SU-DHL-6 (cell line): ENCODE results near the gene POC1A.

ENCODE experiments used
- H2AFZ ChIP-seq: fragments of 200-600 bp; sonication (generic); 2 replicates; pipeline ENCODE4 v1.6.1; 2014; ENCODE audit warnings: low read depth, mild to moderate bottlenecking, moderate library complexity, mixed read lengths, antibody characterized with exemption, low read length; ENCODE audit not compliant: severe bottlenecking
- H3F3A ChIP-seq: fragments of 200-600 bp; shearing (Covaris generic); 2 replicates; pipeline ENCODE4 v1.6.0; 2016; ENCODE audit warnings: antibody characterized with exemption, mild to moderate bottlenecking; ENCODE audit not compliant: insufficient read depth
- H3K27ac ChIP-seq: fragments of 200-600 bp; sonication (generic); 2 replicates; pipeline ENCODE4 v1.5.1; 2016; ENCODE audit warnings: low read depth, mild to moderate bottlenecking, low read length, moderate library complexity, mixed read lengths
- H3K27me3 ChIP-seq: fragments of 200-600 bp; sonication (generic), shearing (Covaris generic); 2 replicates; pipeline ENCODE4 v1.6.0; 2014; ENCODE audit warnings: mild to moderate bottlenecking, low read length
- H3K36me3 ChIP-seq: fragments of 200-600 bp; sonication (generic); 2 replicates; pipeline ENCODE4 v1.6.1; 2014; ENCODE audit warnings: mild to moderate bottlenecking, low read length, mixed read lengths
- H3K4me2 ChIP-seq: fragments of 300-600, 200-600 bp; shearing (Covaris generic), sonication (generic); 2 replicates; pipeline ENCODE4 v1.6.0; 2014; ENCODE audit warnings: low read length, low read depth, mild to moderate bottlenecking; ENCODE audit not compliant: poor library complexity, severe bottlenecking
- H3K4me3 ChIP-seq: fragments of 200-600 bp; sonication (generic); 2 replicates; pipeline ENCODE4 v1.5.1; 2014; ENCODE audit warnings: antibody characterized with exemption, low read length, mild to moderate bottlenecking, mixed read lengths; ENCODE audit not compliant: insufficient read depth, poor library complexity, severe bottlenecking
- H3K79me2 ChIP-seq: fragments of 200-600 bp; sonication (generic); 2 replicates; pipeline ENCODE4 v1.6.1; 2014; ENCODE audit warnings: mild to moderate bottlenecking, low read length, moderate library complexity; ENCODE audit not compliant: insufficient read depth
- H3K9ac ChIP-seq: fragments of 200-600 bp; sonication (generic); 2 replicates; pipeline ENCODE4 v1.7.0; 2014; ENCODE audit warnings: mild to moderate bottlenecking, low read length
- H3K9me2 ChIP-seq: fragments of 200-600 bp; sonication (generic); replicated peaks from 2 replicates; pipeline ENCODE4 v1.6.1; 2014; ENCODE audit warnings: low read length; ENCODE audit not compliant: insufficient read depth
- H3K9me3 ChIP-seq: fragments of 200-600 bp; sonication (generic); 2 replicates; pipeline ENCODE4 v1.6.1; 2014; ENCODE audit warnings: low read length, mixed read lengths; ENCODE audit not compliant: insufficient read depth
- H4K20me1 ChIP-seq: fragments of 200-600 bp; sonication (generic); 2 replicates; pipeline ENCODE4 v1.6.1; 2014; ENCODE audit warnings: low read depth, mild to moderate bottlenecking, antibody characterized with exemption, low read length, moderate library complexity, mixed read lengths
- EZH2phosphoT487 ChIP-seq: fragments of 200-600 bp; sonication (generic), shearing (Covaris generic); conservative IDR thresholded peaks from 2 replicates; pipeline ENCODE4 v1.6.1; 2018; ENCODE audit warnings: mild to moderate bottlenecking, antibody characterized with exemption, low read length, moderate library complexity, mixed read lengths
- TF ChIP-seq, protein P1 (sequence below): fragments of 200-600 bp; sonication (generic); IDR thresholded peaks from one replicate; pipeline ENCODE4 v1.5.1; 2017; ENCODE audit warnings: antibody characterized with exemption, mild to moderate bottlenecking, low read length, moderate library complexity; ENCODE audit not compliant: insufficient read depth, poor library complexity, severe bottlenecking

The POC1A gene

GRCh38 chr3:52054661-52055511, 99.3 kb downstream of the POC1A start:
- Histone ChIP-seq H2AFZ (peak overlapping the region; percentile 49), H3K79me2 (no peaks in the 10 kb centered on the region), H3K9ac (peak overlapping the region; percentile 70), H3K4me2 (peak overlapping the region; percentile 88), H3K4me3 (peak overlapping the region; percentile 58), H3K27ac (peak overlapping the region; percentile 44), H4K20me1 (no peaks in the 10 kb centered on the region), H3F3A (no peaks in the 10 kb centered on the region), H3K27me3 (no peaks in the 10 kb centered on the region), H3K36me3 (no peaks in the 10 kb centered on the region), H3K9me2 (no peaks in the 10 kb centered on the region), H3K9me3 (no peaks in the 10 kb centered on the region)
- no peak for TF ChIP-seq EZH2phosphoT487
- TF ChIP-seq, protein P1, sequence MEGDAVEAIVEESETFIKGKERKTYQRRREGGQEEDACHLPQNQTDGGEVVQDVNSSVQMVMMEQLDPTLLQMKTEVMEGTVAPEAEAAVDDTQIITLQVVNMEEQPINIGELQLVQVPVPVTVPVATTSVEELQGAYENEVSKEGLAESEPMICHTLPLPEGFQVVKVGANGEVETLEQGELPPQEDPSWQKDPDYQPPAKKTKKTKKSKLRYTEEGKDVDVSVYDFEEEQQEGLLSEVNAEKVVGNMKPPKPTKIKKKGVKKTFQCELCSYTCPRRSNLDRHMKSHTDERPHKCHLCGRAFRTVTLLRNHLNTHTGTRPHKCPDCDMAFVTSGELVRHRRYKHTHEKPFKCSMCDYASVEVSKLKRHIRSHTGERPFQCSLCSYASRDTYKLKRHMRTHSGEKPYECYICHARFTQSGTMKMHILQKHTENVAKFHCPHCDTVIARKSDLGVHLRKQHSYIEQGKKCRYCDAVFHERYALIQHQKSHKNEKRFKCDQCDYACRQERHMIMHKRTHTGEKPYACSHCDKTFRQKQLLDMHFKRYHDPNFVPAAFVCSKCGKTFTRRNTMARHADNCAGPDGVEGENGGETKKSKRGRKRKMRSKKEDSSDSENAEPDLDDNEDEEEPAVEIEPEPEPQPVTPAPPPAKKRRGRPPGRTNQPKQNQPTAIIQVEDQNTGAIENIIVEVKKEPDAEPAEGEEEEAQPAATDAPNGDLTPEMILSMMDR: peak; percentile 49

- no peaks in the 10 kb centered on the region for H3K79me2 ChIP-seq
Observed at GRCh38 chr3:52053307-52054304, 100.6 kb downstream of the POC1A start.

GRCh38 chr3:52052831-52053306, 101.4 kb downstream of the POC1A start:
- Histone ChIP-seq H3K36me3 (no peaks in the 10 kb centered on the region), H3K9me2 (no peaks in the 10 kb centered on the region), H3K4me2 (no peak overlapping the region), H3K27ac (no peak overlapping the region), H2AFZ (no peak overlapping the region), H4K20me1 (no peaks in the 10 kb centered on the region), H3F3A (no peaks in the 10 kb centered on the region), H3K4me3 (no peak overlapping the region), H3K9ac (no peak overlapping the region), H3K79me2 (no peaks in the 10 kb centered on the region), H3K27me3 (no peaks in the 10 kb centered on the region), H3K9me3 (no peaks in the 10 kb centered on the region)
- TF ChIP-seq, protein P1: no peak
- no peak for TF ChIP-seq EZH2phosphoT487

More at GRCh38 chr3:52053307-52054304, 100.6 kb downstream of the POC1A start:
- H3K9me3 ChIP-seq: no peaks in the 10 kb centered on the region
- no peak overlapping the region for H3K27ac ChIP-seq
- TF ChIP-seq, protein P1: no peak
- no peak for TF ChIP-seq EZH2phosphoT487
- H3K27me3 ChIP-seq: no peaks in the 10 kb centered on the region
- no peak overlapping the region for H3K9ac ChIP-seq
- H2AFZ ChIP-seq: no peak overlapping the region
- H3F3A ChIP-seq: no peaks in the 10 kb centered on the region
- no peaks in the 10 kb centered on the region for H3K9me2 ChIP-seq
- no peak overlapping the region for H3K4me3 ChIP-seq
- H4K20me1 ChIP-seq: no peaks in the 10 kb centered on the region
- H3K36me3 ChIP-seq: no peaks in the 10 kb centered on the region
- H3K4me2 ChIP-seq: no peak overlapping the region
